GM13977 (cell line): ENCODE measurements around the gene STK24.

Experiments used
- DNase-seq: peaks from one replicate; pipeline ENCODE4 v3.0.0; 2012; ENCODE audit warnings: low spot score
- CTCF ChIP-seq: IDR thresholded peaks from 2 replicates; pipeline ENCODE4 v1.5.1; 2012; ENCODE audit warnings: mild to moderate bottlenecking, control low read depth; ENCODE audit not compliant: insufficient read depth; ENCODE audit errors: extremely low read depth, missing control alignments
- in situ Hi-C: fragments of 300-500 bp; cut with MboI; formaldehyde crosslinking; loops from one replicate; pipeline ENCODE4 v1.12.0; 2022; ENCODE audit warnings: low sequenced_read_pairs, low pct_unique_long_range_greater_than_20kb, mixed read lengths, inconsistent platforms; ENCODE audit not compliant: unreplicated experiment

STK24 gene

GRCh38 chr13:98482476-98483444 is 94.1 kb downstream of the STK24 start:
- in situ Hi-C loops = no loop called here
- DNase-seq = peak; percentile 55
- TF ChIP-seq CTCF = peak; percentile 56

GRCh38 chr13:98480915-98481877 is 95.7 kb downstream of the STK24 start:
- DNase-seq = peak; percentile 69
- in situ Hi-C loops = no loop called here
- no peak for TF ChIP-seq CTCF

GRCh38 chr13:98479496-98480003 is 97.4 kb downstream of the STK24 start:
- no peak for TF ChIP-seq CTCF
- in situ Hi-C loops = no loop called here

GRCh38 chr13:98478189-98479129 is 98.4 kb downstream of the STK24 start:
- in situ Hi-C loops = no loop called here
- no peak for DNase-seq
- TF ChIP-seq CTCF = no peak

More at GRCh38 chr13:98479496-98480003, 97.4 kb downstream of the STK24 start:
- no peak for DNase-seq

- DNase-seq = peak; percentile 94
- in situ Hi-C loops = no loop called here
- TF ChIP-seq CTCF = no peak
Measured at GRCh38 chr13:98476538-98476966, 100.4 kb downstream of the STK24 start.
